Lung (tissue), 12 donors: ENCODE measurements around the gene EPHB2. TPM values are rescaled to one million over a fixed set of nuclear protein-coding genes. Genes with fewer than 3 reads are reported as not detected.

ENCODE experiments used
- ATAC-seq: fragments of 200-7000 bp; cut with Tn5 transposase; one replicate; pipeline ENCODE4 v1.9.1; 2020; ENCODE audit warnings: moderate number of reproducible peaks; ENCODE audit not compliant: insufficient read depth, low FRiP score
- DNase-seq, 3 donors: peaks; one replicate each; pipeline ENCODE4 v3.0.0-alpha.2; 2013 to 2017
- H3K27ac ChIP-seq, 2 donors: one replicate each; pipeline ENCODE4 v1.5.1; 2013; ENCODE audit warnings: mild to moderate bottlenecking in 2 of 2, moderate library complexity in 2 of 2, control low read depth in 1 of 2, inconsistent platforms in 1 of 2, low read depth in 1 of 2, low read length in 1 of 2
- H3K27me3 ChIP-seq, 3 donors: one replicate each; pipeline ENCODE4 v1.5.1; 2013; ENCODE audit warnings: low read length in 2 of 3; ENCODE audit not compliant: control insufficient read depth in 3 of 3, insufficient read depth in 3 of 3
- H3K36me3 ChIP-seq, 4 donors: one replicate each; pipeline ENCODE4 v1.5.1; 2013; ENCODE audit warnings: low read length in 4 of 4, mild to moderate bottlenecking in 1 of 4, moderate library complexity in 1 of 4; ENCODE audit not compliant: control insufficient read depth in 4 of 4, insufficient read depth in 4 of 4
- H3K4me1 ChIP-seq, 5 donors: one replicate each; pipeline ENCODE4 v1.5.1; 2013; ENCODE audit warnings: low read length in 5 of 5, mild to moderate bottlenecking in 2 of 5, moderate library complexity in 1 of 5; ENCODE audit not compliant: control insufficient read depth in 5 of 5, insufficient read depth in 5 of 5
- H3K4me3 ChIP-seq: one replicate; pipeline ENCODE4 v1.5.1; 2013; ENCODE audit warnings: mild to moderate bottlenecking, control low read depth, moderate library complexity
- H3K9ac ChIP-seq, 2 donors: one replicate each; pipeline ENCODE4 v1.5.1; 2013; ENCODE audit warnings: low read length in 2 of 2, control low read depth in 1 of 2; ENCODE audit not compliant: insufficient read depth in 1 of 2
- H3K9me3 ChIP-seq, 4 donors: one replicate each; pipeline ENCODE4 v1.5.1; 2013; ENCODE audit warnings: low read length in 3 of 4, mild to moderate bottlenecking in 1 of 4, moderate library complexity in 1 of 4; ENCODE audit not compliant: control insufficient read depth in 4 of 4, insufficient read depth in 3 of 4
- CTCF ChIP-seq: IDR thresholded peaks from 2 replicates; pipeline ENCODE4 v1.5.1; 2012; ENCODE audit warnings: mild to moderate bottlenecking; ENCODE audit errors: control extremely low read depth, extremely low read depth
- WGBS, 2 donors: extraction: QIAGEN DNeasy Blood & Tissue Kit; methylation state at CpG; one replicate each; pipeline ENCODE4 v1.1.7; 2013; 5-methylcytosine and 5-hydroxymethylcytosine counted together
- polyA plus RNA-seq, 2 donors: library from polyadenylated mRNA; stranded (reverse); fragments of 200-250 nt; gene quantifications; one replicate each; pipeline ENCODE4 v1.2.1, GENCODE V29; 2013
- total RNA-seq, 2 donors: library from RNA; depleted of rRNA in 1 of 2; stranded (reverse); fragments of >200 nt in 1 of 2; gene quantifications; one replicate each; pipeline ENCODE4 v1.2.1, GENCODE V29; 2014 to 2021
- donor health status: control.
- donor health status: control.
- donor health status: Bipolar disorder and iron deficiency.
- donor health status: healthy.
- donor health status: DM: yes; HTN: yes; CAD: no.

EPHB2 gene
- total and polyA plus RNA-seq, 4 donors = 1.2 to 8.5 (median 5.8) TPM

- peaks cover 0 to 3% (median 0%) of the 10 kb centered on the region in 3 donors for H3K27me3 ChIP-seq
Measured at GRCh38 chr1:22670352-22670975, 40.2 kb upstream of the EPHB2 start.

GRCh38 chr1:22671999-22672398, 38.6 kb upstream of the EPHB2 start:
- TF ChIP-seq CTCF = no peak
- no peak overlapping the region for H3K27ac ChIP-seq
- no peak for DNase-seq
- no peaks in the 10 kb centered on the region for H3K9me3 ChIP-seq
- no peaks in the 10 kb centered on the region for H3K36me3 ChIP-seq
- no peak for ATAC-seq
- H3K9ac ChIP-seq = no peak overlapping the region
- H3K4me1 ChIP-seq = no peaks in the 10 kb centered on the region
- H3K27me3 ChIP-seq = peaks cover 0 to 3% (median 0%) of the 10 kb centered on the region in 3 donors
- H3K4me3 ChIP-seq = no peak overlapping the region
- 88% methylated on average over 4 of the region's 4 CpGs for WGBS, 2 donors

More at GRCh38 chr1:22670352-22670975, 40.2 kb upstream of the EPHB2 start:
- no peak overlapping the region for H3K4me3 ChIP-seq
- no peaks in the 10 kb centered on the region for H3K36me3 ChIP-seq
- no peak overlapping the region for H3K9ac ChIP-seq
- no peak for TF ChIP-seq CTCF
- peaks cover 0 to 3% (median 0%) of the 10 kb centered on the region in 5 donors for H3K4me1 ChIP-seq
- ATAC-seq (no peak), DNase-seq (no peak)
- WGBS, 2 donors = 37 to 56% methylated on average over 12 of the region's 12 CpGs
- H3K27ac ChIP-seq = no peak overlapping the region
- no peaks in the 10 kb centered on the region for H3K9me3 ChIP-seq

GRCh38 chr1:22673486-22674409, 36.9 kb upstream of the EPHB2 start:
- DNase-seq (peak; percentile 32 to 62 (median 57)), ATAC-seq (no peak)
- H3K9ac ChIP-seq = no peak overlapping the region
- WGBS, 2 donors = 10 to 13% methylated on average over 17 of the region's 17 CpGs
- TF ChIP-seq CTCF = peak; percentile 27
- H3K36me3 ChIP-seq = no peaks in the 10 kb centered on the region
- peaks cover 0 to 3% (median 0%) of the 10 kb centered on the region in 3 donors for H3K27me3 ChIP-seq
- H3K4me3 ChIP-seq = no peak overlapping the region
- peaks cover 0 to 3% (median 0%) of the 10 kb centered on the region in 5 donors for H3K4me1 ChIP-seq
- no peak overlapping the region for H3K27ac ChIP-seq
- H3K9me3 ChIP-seq = no peaks in the 10 kb centered on the region
